Measurements from ENCODE around the gene ELOVL6.

ELOVL6 gene

GRCh38 chr4:109996526-109996925 is 201.9 kb downstream of the ELOVL6 start:
- H3K4me3 ChIP-seq (ENCODE audit: low read depth, low read length): no peak overlapping the region
- TF ChIP-seq POLR2A (IDR thresholded peaks at IDR 0.05; ENCODE audit: extremely low read depth, insufficient read length) (no peak), MAX (IDR thresholded peaks at IDR 0.05; ENCODE audit: low read depth, low read length) (no peak), MYC (IDR thresholded peaks at IDR 0.05; ENCODE audit: low read depth, low read length) (no peak), CTCF (IDR thresholded peaks at IDR 0.05; ENCODE audit: low read depth, low read length) (no peak)
- DNase-seq (ENCODE audit: low read depth): no peak

Measured in NB4 (cell line).